Mesenchymal stem cell (in vitro differentiated cells and primary cell): ENCODE measurements around the gene CRTC1.
"Not testable (repeated sequence)": the region's sequence is repeated elsewhere in the genome, so short reads cannot be mapped to it uniquely, and the experiment has no call there.

ENCODE experiments used
- DNase-seq: peaks from one replicate; pipeline ENCODE4 v3.0.0-alpha.2; 2013
- H2AFZ ChIP-seq: one replicate; pipeline ENCODE4 v1.6.1; 2013; ENCODE audit warnings: low read depth, mild to moderate bottlenecking, control low read depth, inconsistent platforms, low read length, moderate library complexity
- H2AK5ac ChIP-seq: 2 replicates; pipeline ENCODE4 v1.6.1; 2013; ENCODE audit warnings: low read length, moderate library complexity, mild to moderate bottlenecking, inconsistent platforms; ENCODE audit not compliant: severe bottlenecking
- H2BK120ac ChIP-seq: one replicate; pipeline ENCODE4 v1.6.1; 2013; ENCODE audit warnings: low read depth, mild to moderate bottlenecking, inconsistent platforms, low read length, moderate library complexity
- H2BK12ac ChIP-seq, 2 experiments: one replicate each; pipeline ENCODE4 v1.6.1; 2013; ENCODE audit warnings: inconsistent platforms in 2 of 2, low read length in 2 of 2, mild to moderate bottlenecking in 2 of 2, moderate library complexity in 2 of 2, control low read depth in 1 of 2
- H2BK15ac ChIP-seq: one replicate; pipeline ENCODE4 v1.6.1; 2013; ENCODE audit warnings: mild to moderate bottlenecking, low read depth, inconsistent platforms; ENCODE audit not compliant: poor library complexity, severe bottlenecking
- H2BK5ac ChIP-seq: 2 replicates; pipeline ENCODE4 v1.6.1; 2013; ENCODE audit warnings: low read depth, mild to moderate bottlenecking, low read length, control low read depth, inconsistent platforms; ENCODE audit not compliant: poor library complexity, severe bottlenecking
- H3K14ac ChIP-seq, 2 experiments: one replicate each; pipeline ENCODE4 v1.6.1; 2013; ENCODE audit warnings: inconsistent platforms in 2 of 2, low read length in 2 of 2, control low read depth in 1 of 2, mild to moderate bottlenecking in 1 of 2, moderate library complexity in 1 of 2
- H3K18ac ChIP-seq, 2 experiments: one replicate each; pipeline ENCODE4 v1.6.1; 2013; ENCODE audit warnings: inconsistent platforms in 2 of 2, low read length in 2 of 2, control low read depth in 1 of 2, low read depth in 1 of 2, mild to moderate bottlenecking in 1 of 2
- H3K23ac ChIP-seq, 2 experiments: one replicate each; pipeline ENCODE4 v1.6.1; 2013; ENCODE audit warnings: inconsistent platforms in 2 of 2, low read length in 2 of 2, mild to moderate bottlenecking in 2 of 2, moderate library complexity in 2 of 2, control low read depth in 1 of 2
- H3K27ac ChIP-seq: 2 replicates; pipeline ENCODE4 v1.5.1; 2013; ENCODE audit warnings: mild to moderate bottlenecking, moderate library complexity, low read length, control low read depth, inconsistent platforms; ENCODE audit not compliant: poor library complexity, severe bottlenecking
- H3K27me3 ChIP-seq, 2 experiments: 2 replicates each; pipeline versions ENCODE4 v1.6.1 to v1.7.0; 2013; ENCODE audit warnings: low read length in 2 of 2, mild to moderate bottlenecking in 2 of 2, moderate library complexity in 2 of 2, control low read depth in 1 of 2, inconsistent platforms in 1 of 2; ENCODE audit not compliant: control insufficient read depth in 1 of 2, insufficient read depth in 1 of 2
- H3K36me3 ChIP-seq, 2 experiments: 2 replicates each; pipeline versions ENCODE4 v1.6.1 to v1.7.0; 2013; ENCODE audit warnings: low read length in 2 of 2, control low read depth in 1 of 2, inconsistent platforms in 1 of 2, low read depth in 1 of 2, mild to moderate bottlenecking in 1 of 2; ENCODE audit not compliant: insufficient read depth in 2 of 2, control insufficient read depth in 1 of 2
- H3K4ac ChIP-seq, 2 experiments: one replicate each; pipeline ENCODE4 v1.6.1; 2013; ENCODE audit warnings: inconsistent platforms in 2 of 2, low read length in 2 of 2, mild to moderate bottlenecking in 2 of 2, moderate library complexity in 2 of 2, control low read depth in 1 of 2, low read depth in 1 of 2
- H3K4me1 ChIP-seq: 2 replicates; pipeline ENCODE4 v1.6.1; 2013; ENCODE audit warnings: low read depth, low read length, control low read depth; ENCODE audit not compliant: control insufficient read depth, insufficient read depth
- H3K4me2 ChIP-seq: 2 replicates; pipeline ENCODE4 v1.6.1; 2013; ENCODE audit warnings: low read length, mild to moderate bottlenecking, inconsistent platforms; ENCODE audit not compliant: poor library complexity, severe bottlenecking
- H3K4me3 ChIP-seq, 2 experiments: 2 replicates each; pipeline versions ENCODE4 v1.5.1 to v1.7.0; 2013; ENCODE audit warnings: low read length in 2 of 2, mild to moderate bottlenecking in 2 of 2, control low read depth in 1 of 2, low read depth in 1 of 2; ENCODE audit not compliant: insufficient read depth in 1 of 2
- H3K79me1 ChIP-seq: replicated peaks from 2 replicates; pipeline ENCODE4 v1.6.1; 2013; ENCODE audit warnings: mild to moderate bottlenecking, control low read depth, low read length, inconsistent platforms; ENCODE audit not compliant: poor library complexity, severe bottlenecking
- H3K9ac ChIP-seq: 2 replicates; pipeline ENCODE4 v1.7.0; 2013; ENCODE audit warnings: mild to moderate bottlenecking, low read length, moderate library complexity
- H3K9me3 ChIP-seq: 2 replicates; pipeline ENCODE4 v1.7.0; 2013; ENCODE audit warnings: mild to moderate bottlenecking, low read length; ENCODE audit not compliant: control insufficient read depth
- H4K8ac ChIP-seq: one replicate; pipeline ENCODE4 v1.6.1; 2013; ENCODE audit warnings: inconsistent platforms, mild to moderate bottlenecking, low read length, moderate library complexity
- H4K91ac ChIP-seq: one replicate; pipeline ENCODE4 v1.6.1; 2013; ENCODE audit warnings: mild to moderate bottlenecking, low read length, inconsistent platforms
- WGBS: methylation state at CpG from one replicate; pipeline ENCODE4 v1.1.7; 2013; ENCODE audit warnings: mixed read lengths; 5-methylcytosine and 5-hydroxymethylcytosine counted together

Gene CRTC1

DNA sequence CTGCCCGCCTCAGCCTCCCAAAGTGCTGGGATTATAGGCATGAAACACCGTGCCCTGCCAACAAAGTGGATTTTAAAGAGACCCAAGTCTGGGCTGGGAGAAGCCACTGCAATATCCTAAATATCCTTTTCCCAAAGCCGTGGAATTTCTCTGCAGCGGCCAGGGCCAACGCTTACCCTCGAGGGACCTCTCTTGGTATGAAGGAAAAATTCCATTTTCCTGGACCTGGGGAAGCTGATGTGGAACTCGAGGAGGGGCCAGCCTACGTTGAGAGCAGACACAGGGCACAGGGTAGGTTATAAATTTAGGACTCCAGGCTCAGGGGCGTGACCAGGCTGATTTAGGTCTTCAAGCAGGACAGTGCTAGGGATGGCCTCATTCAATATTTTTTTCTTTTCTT, 130.6 kb downstream of the CRTC1 start:
- Histone ChIP-seq H3K9me3 (no peaks in the 10 kb centered on the region), H2BK12ac (no peak overlapping the region), H3K4ac (no peak overlapping the region), H2AFZ (no peak overlapping the region), H4K91ac (no peak overlapping the region), H3K4me2 (no peak overlapping the region), H3K27me3 (peaks cover 5 to 29% of the 10 kb centered on the region in 2 experiments), H3K4me1 (no peaks in the 10 kb centered on the region), H4K8ac (no peak overlapping the region), H2BK120ac (no peak overlapping the region), H2BK15ac (no peak overlapping the region), H3K18ac (no peak overlapping the region), H3K9ac (no peak overlapping the region), H3K23ac (no peak overlapping the region), H3K4me3 (no peak overlapping the region), H3K36me3 (no peaks in the 10 kb centered on the region), H3K79me1 (no peaks in the 10 kb centered on the region), H2BK5ac (no peak overlapping the region), H2AK5ac (no peak overlapping the region), H3K14ac (no peak overlapping the region), H3K27ac (no peak overlapping the region)
- no peak for DNase-seq
- WGBS: 56% methylated on average over 9 of the region's 9 CpGs

DNA sequence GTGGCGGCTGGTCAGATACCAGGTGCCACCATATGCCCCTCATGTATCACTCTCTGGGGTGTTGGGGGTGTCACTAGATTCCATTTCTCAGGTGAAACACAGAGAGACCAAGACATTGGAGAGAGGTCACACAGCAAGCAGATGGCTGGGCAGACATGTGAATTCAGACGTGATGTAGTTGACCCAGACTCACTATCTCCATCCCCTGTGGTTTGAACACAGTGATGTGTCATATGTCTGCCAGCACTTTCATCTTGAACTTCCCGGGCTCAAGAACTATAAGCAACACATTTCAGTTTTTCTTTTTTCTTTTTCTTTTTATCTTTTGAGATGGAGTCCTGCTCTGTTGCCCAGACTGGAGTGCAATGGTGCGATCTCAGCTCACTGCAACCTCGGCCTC, 132.2 kb downstream of the CRTC1 start:
- H2AK5ac ChIP-seq: no peak overlapping the region

DNA sequence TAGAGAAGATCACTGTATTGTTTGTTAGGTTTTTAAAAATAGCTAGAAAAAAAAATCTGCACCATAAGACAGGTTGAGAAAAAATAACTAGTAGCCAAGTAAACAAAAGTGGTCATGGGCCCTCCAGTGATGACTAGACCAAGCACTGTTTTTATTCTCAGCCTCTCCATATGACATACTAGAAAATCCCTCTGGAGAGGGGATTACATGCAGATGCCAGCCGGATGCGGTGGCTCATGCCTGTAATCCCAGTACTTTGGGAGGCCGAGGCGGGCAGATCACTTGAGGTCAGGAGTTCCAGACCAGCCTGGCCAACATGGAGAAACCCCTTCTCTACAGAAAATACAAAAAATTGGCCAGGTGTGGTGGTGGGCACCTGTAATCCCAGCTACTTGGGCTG, 133.2 kb downstream of the CRTC1 start:
- not testable (repeated sequence) for H3K36me3 ChIP-seq, H3K18ac ChIP-seq, H2AK5ac ChIP-seq, DNase-seq, H3K4me2 ChIP-seq, H2BK15ac ChIP-seq, H3K79me1 ChIP-seq, H2BK12ac ChIP-seq, H3K14ac ChIP-seq, H3K4me3 ChIP-seq, H4K8ac ChIP-seq, H3K4me1 ChIP-seq, H4K91ac ChIP-seq, H2AFZ ChIP-seq, H2BK5ac ChIP-seq, H3K9me3 ChIP-seq, H3K23ac ChIP-seq, H3K27ac ChIP-seq, H2BK120ac ChIP-seq, H3K4ac ChIP-seq, H3K9ac ChIP-seq
- peaks cover 5 to 26% of the 10 kb centered on the region in 2 experiments for H3K27me3 ChIP-seq
- 89% methylated on average over 4 of the region's 4 CpGs for WGBS

More for the DNA sequence above, 132.2 kb downstream of the CRTC1 start:
- Histone ChIP-seq H3K9me3 (no peaks in the 10 kb centered on the region), H3K79me1 (no peaks in the 10 kb centered on the region), H3K23ac (no peak overlapping the region), H4K91ac (no peak overlapping the region), H3K4me1 (no peaks in the 10 kb centered on the region), H3K4ac (no peak overlapping the region), H2BK12ac (no peak overlapping the region), H2BK120ac (no peak overlapping the region), H3K27me3 (peaks cover 5 to 23% of the 10 kb centered on the region in 2 experiments), H3K36me3 (no peaks in the 10 kb centered on the region), H3K4me3 (no peak overlapping the region), H2AFZ (no peak overlapping the region), H2BK15ac (no peak overlapping the region), H2BK5ac (no peak overlapping the region), H3K27ac (no peak overlapping the region), H3K4me2 (no peak overlapping the region), H4K8ac (no peak overlapping the region), H3K14ac (no peak overlapping the region), H3K18ac (no peak overlapping the region), H3K9ac (no peak overlapping the region)
- no peak for DNase-seq
- 88% methylated on average over 5 of the region's 5 CpGs for WGBS

DNA sequence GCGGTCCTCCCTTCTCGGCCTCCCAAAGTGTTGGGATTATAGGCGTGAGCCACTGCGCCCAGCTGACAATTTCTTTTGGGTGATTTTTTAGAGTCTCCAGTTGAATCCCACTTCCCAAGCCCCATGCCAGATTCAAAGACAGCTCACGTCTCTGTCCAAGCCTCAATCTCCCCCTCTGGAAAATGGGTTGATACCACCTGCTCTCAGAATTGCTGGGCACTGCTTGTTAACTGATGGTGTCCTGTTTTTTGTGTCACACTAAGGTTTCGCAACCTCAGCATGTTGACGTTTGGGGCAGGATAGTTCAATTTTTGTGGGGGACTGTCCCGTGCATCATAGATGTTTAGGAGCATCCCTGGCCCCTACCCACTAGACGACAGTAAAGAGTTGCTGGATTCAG, 134.1 kb downstream of the CRTC1 start:
- Histone ChIP-seq H3K4ac (no peak overlapping the region), H3K14ac (no peak overlapping the region), H2AFZ (no peak overlapping the region), H2BK5ac (no peak overlapping the region), H3K79me1 (no peaks in the 10 kb centered on the region), H3K27ac (no peak overlapping the region), H2BK15ac (no peak overlapping the region), H4K8ac (no peak overlapping the region), H2BK12ac (no peak overlapping the region), H3K4me3 (no peak overlapping the region), H3K9me3 (no peaks in the 10 kb centered on the region), H2BK120ac (no peak overlapping the region), H3K27me3 (peaks cover 5 to 19% of the 10 kb centered on the region in 2 experiments), H3K9ac (no peak overlapping the region), H2AK5ac (no peak overlapping the region), H3K36me3 (no peaks in the 10 kb centered on the region), H3K4me1 (no peaks in the 10 kb centered on the region), H3K4me2 (no peak overlapping the region), H4K91ac (no peak overlapping the region), H3K18ac (no peak overlapping the region), H3K23ac (no peak overlapping the region)
- DNase-seq: no peak
- 83% methylated on average over 9 of the region's 9 CpGs for WGBS
